GM23338 (cell line): Measurements from ENCODE around the gene HTT. TPM values are rescaled to one million over a fixed set of nuclear protein-coding genes. Genes with fewer than 3 reads are reported as not detected.

Source experiments
- ATAC-seq: fragments of 200-7000 bp; cut with Tn5 transposase; 3 replicates; pipeline ENCODE4 v1.9.1; 2020
- DNase-seq: peaks from one replicate; pipeline ENCODE4 v3.0.0-alpha.2; 2015; ENCODE audit warnings: low spot score
- H2AFZ ChIP-seq: fragments of 200-600 bp; sonication (generic); 2 replicates; pipeline ENCODE4 v1.8.0; 2016; ENCODE audit warnings: antibody characterized with exemption, mild to moderate bottlenecking, moderate library complexity
- H3F3A ChIP-seq: fragments of 200-600 bp; sonication (generic); replicated peaks from 2 replicates; pipeline ENCODE4 v1.8.0; 2017; ENCODE audit warnings: antibody characterized with exemption, mixed run types, low read depth
- H3K27ac ChIP-seq: fragments of 200-600 bp; sonication (generic); 2 replicates; pipeline ENCODE4 v1.6.1; 2016; ENCODE audit warnings: low read depth
- H3K27me3 ChIP-seq: fragments of 200-600 bp; sonication (generic); 2 replicates; pipeline ENCODE4 v1.8.0; 2016; ENCODE audit warnings: mild to moderate bottlenecking, mixed run types, moderate library complexity; ENCODE audit not compliant: insufficient read depth
- H3K36me3 ChIP-seq: fragments of 200-600 bp; sonication (generic); 2 replicates; pipeline ENCODE4 v1.8.0; 2016; ENCODE audit warnings: mild to moderate bottlenecking; ENCODE audit not compliant: insufficient read depth
- H3K4me1 ChIP-seq: fragments of 200-600 bp; sonication (generic); 2 replicates; pipeline ENCODE4 v1.8.0; 2016; ENCODE audit warnings: mild to moderate bottlenecking, moderate library complexity; ENCODE audit not compliant: insufficient read depth
- H3K4me2 ChIP-seq: fragments of 200-600 bp; sonication (generic); 2 replicates; pipeline ENCODE4 v1.7.1; 2017; ENCODE audit warnings: mixed run types
- H3K4me3 ChIP-seq: fragments of 200-600 bp; sonication (generic); 2 replicates; pipeline ENCODE4 v1.6.1; 2016; ENCODE audit warnings: mixed run types
- H3K79me2 ChIP-seq: fragments of 200-600 bp; sonication (generic); replicated peaks from 2 replicates; pipeline ENCODE4 v1.8.0; 2017; ENCODE audit warnings: mild to moderate bottlenecking; ENCODE audit not compliant: insufficient read depth
- H3K9me2 ChIP-seq: fragments of 200-600 bp; sonication (generic); 2 replicates; pipeline ENCODE4 v1.8.0; 2017; ENCODE audit not compliant: insufficient read depth
- H4K20me1 ChIP-seq: fragments of 200-600 bp; sonication (generic); replicated peaks from 2 replicates; pipeline ENCODE4 v1.8.0; 2017; ENCODE audit warnings: mild to moderate bottlenecking; ENCODE audit not compliant: insufficient read depth
- H3K27ac Mint-ChIP-seq: 2 replicates; pipeline ENCODE4 v1.8.0; 2020; ENCODE audit warnings: inconsistent platforms, mild to moderate bottlenecking, moderate library complexity, mixed read lengths
- H3K27me3 Mint-ChIP-seq: 3 replicates; pipeline ENCODE4 v1.8.0; 2022; ENCODE audit warnings: low read depth, mild to moderate bottlenecking, moderate library complexity, mixed read lengths, inconsistent platforms; ENCODE audit not compliant: insufficient read depth, poor library complexity
- H3K36me3 Mint-ChIP-seq: 3 replicates; pipeline ENCODE4 v1.8.0; 2021; ENCODE audit warnings: low read depth, mild to moderate bottlenecking, inconsistent platforms, moderate library complexity, mixed read lengths
- H3K4me1 Mint-ChIP-seq: 3 replicates; pipeline ENCODE4 v1.8.0; 2020; ENCODE audit warnings: mild to moderate bottlenecking, inconsistent platforms, mixed read lengths
- H3K4me3 Mint-ChIP-seq: 3 replicates; pipeline ENCODE4 v1.8.0; 2021; ENCODE audit warnings: moderate library complexity, mild to moderate bottlenecking, inconsistent platforms, mixed read lengths
- H3K9me3 Mint-ChIP-seq: 3 replicates; pipeline ENCODE4 v1.8.0; 2020; ENCODE audit warnings: moderate library complexity, mild to moderate bottlenecking, inconsistent platforms, mixed read lengths
- CTCF ChIP-seq, 2 experiments: fragments of 200-600 bp in 1 of 2; sonication (generic) in 1 of 2; conservative IDR thresholded peaks; 2 replicates each; pipeline versions ENCODE4 v1.5.1 to v1.6.1; 2016 to 2017; ENCODE audit warnings: antibody characterized with exemption in 2 of 2, low read depth in 2 of 2, mild to moderate bottlenecking in 2 of 2, moderate library complexity in 1 of 2
- EZH2 ChIP-seq: fragments of 200-600 bp; sonication (generic); IDR thresholded peaks from one replicate; pipeline ENCODE4 v1.8.0; 2017; ENCODE audit warnings: antibody characterized with exemption, mild to moderate bottlenecking, low read depth; ENCODE audit not compliant: unreplicated experiment
- EZH2phosphoT487 ChIP-seq: fragments of 200-600 bp; sonication (generic); IDR thresholded peaks from one replicate; pipeline ENCODE4 v1.8.1; 2018; ENCODE audit warnings: antibody characterized with exemption; ENCODE audit not compliant: unreplicated experiment
- NANOG ChIP-seq: IDR thresholded peaks from 2 replicates; pipeline ENCODE4 v1.6.1; 2016; ENCODE audit warnings: antibody characterized with exemption, borderline replicate concordance
- REST ChIP-seq: IDR thresholded peaks from one replicate; pipeline ENCODE4 v1.6.1; 2018; ENCODE audit warnings: antibody characterized with exemption; ENCODE audit not compliant: unreplicated experiment
- ZNF114 ChIP-seq: fragments of 250-450 bp; sonication (Bioruptor Pico); IDR thresholded peaks from 2 replicates; pipeline ENCODE4 v1.5.0; 2020; ENCODE audit warnings: mild to moderate bottlenecking, moderate library complexity
- polyA plus RNA-seq: library from polyadenylated mRNA; unstranded; fragments of >200 nt; fragmentation: Nextera tagmentation; extraction: Ambion mirVana; gene quantifications from 2 replicates; pipeline ENCODE4 v1.2.1, GENCODE V29; 2016
- total RNA-seq: library from RNA; depleted of rRNA; stranded (reverse); fragments of >200 nt; shearing (Covaris generic); gene quantifications from 2 replicates; pipeline ENCODE4 v1.2.3, GENCODE V29; 2014
- TF ChIP-seq, protein P1 (sequence below): IDR thresholded peaks from 2 replicates; pipeline ENCODE4 v1.6.1; 2016; ENCODE audit warnings: antibody characterized with exemption

Gene HTT
- total and polyA plus RNA-seq, 2 experiments from 2014 or later: 26.6 to 67.7 TPM

GRCh38 chr4:3268395-3269104 lies 194.1 kb downstream of the HTT start (continued):
- TF ChIP-seq CTCF (conservative IDR thresholded peaks at IDR 0.05; ENCODE audit: low read depth in 2 of 2): no peak
- no peak for TF ChIP-seq NANOG
- no peak for TF ChIP-seq ZNF114 (CRISPR knock-in tag)
- TF ChIP-seq EZH2phosphoT487: no peak
- TF ChIP-seq, protein P1, sequence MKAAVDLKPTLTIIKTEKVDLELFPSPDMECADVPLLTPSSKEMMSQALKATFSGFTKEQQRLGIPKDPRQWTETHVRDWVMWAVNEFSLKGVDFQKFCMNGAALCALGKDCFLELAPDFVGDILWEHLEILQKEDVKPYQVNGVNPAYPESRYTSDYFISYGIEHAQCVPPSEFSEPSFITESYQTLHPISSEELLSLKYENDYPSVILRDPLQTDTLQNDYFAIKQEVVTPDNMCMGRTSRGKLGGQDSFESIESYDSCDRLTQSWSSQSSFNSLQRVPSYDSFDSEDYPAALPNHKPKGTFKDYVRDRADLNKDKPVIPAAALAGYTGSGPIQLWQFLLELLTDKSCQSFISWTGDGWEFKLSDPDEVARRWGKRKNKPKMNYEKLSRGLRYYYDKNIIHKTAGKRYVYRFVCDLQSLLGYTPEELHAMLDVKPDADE: no peak

DNA sequence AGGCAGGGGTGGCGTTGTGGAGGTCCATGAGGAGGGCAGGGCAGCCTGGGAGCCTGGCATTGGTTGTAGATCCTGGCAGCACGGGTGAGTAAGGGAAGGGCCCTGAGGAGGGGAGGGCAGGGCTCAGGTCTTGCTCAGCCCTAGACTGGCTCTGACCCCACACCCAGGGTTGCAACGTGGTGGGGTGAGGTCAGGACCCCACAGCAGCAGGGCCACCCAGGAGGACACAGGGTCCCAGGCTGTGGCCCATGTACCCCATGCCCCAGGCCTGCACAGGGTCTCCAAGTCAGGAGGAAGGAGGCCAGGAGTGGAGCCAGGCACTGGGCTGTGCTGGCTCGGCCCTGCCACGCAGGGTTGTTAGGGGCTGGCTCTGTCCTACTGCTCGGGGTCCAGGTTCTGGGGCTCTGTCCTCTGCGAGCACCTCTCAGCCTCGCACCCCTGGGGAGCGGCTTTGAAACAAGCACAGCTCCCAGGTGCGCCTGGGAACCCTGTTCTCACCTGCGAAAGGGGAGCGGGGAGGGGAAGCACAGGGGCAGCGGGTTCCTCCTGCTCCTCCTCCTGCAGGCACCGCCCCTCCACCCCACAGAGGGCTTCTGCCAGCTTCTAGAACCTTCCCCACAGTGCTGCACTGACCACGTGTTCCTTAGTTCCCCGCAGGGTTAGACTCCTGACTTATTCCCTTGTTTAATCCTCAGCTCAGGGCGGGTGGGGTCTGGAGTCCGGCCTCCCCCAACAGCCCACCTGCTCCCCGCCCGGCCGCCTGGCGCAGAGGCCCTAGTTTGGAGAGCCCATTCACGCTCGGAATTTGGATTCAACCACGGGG lies 194.8 kb downstream of the HTT start:
- H3F3A ChIP-seq: no peaks in the 10 kb centered on the region
- H3K4me3 ChIP-seq: no peak overlapping the region
- Mint-ChIP-seq H3K4me1 (peaks cover 12% of the 10 kb centered on the region), H3K36me3 (no peaks in the 10 kb centered on the region), H3K27ac (no peak overlapping the region), H3K9me3 (no peaks in the 10 kb centered on the region), H3K4me3 (no peak overlapping the region), H3K27me3 (peaks cover 4% of the 10 kb centered on the region)
- no peak for DNase-seq
- H3K4me1 ChIP-seq: no peaks in the 10 kb centered on the region
- no peaks in the 10 kb centered on the region for H3K36me3 ChIP-seq
- H3K27ac ChIP-seq: no peak overlapping the region
- H3K27me3 ChIP-seq: no peaks in the 10 kb centered on the region
- no peaks in the 10 kb centered on the region for H3K9me2 ChIP-seq
- H3K4me2 ChIP-seq: no peak overlapping the region
- H2AFZ ChIP-seq: 0 out of 2 replicates have a peak overlapping the region, but pooled peaks have one; percentile 14
- peak; percentile 36 for ATAC-seq
- no peaks in the 10 kb centered on the region for H4K20me1 ChIP-seq
- no peaks in the 10 kb centered on the region for H3K79me2 ChIP-seq
- TF ChIP-seq REST (no peak), ZNF114 (CRISPR knock-in tag) (no peak), CTCF (conservative IDR thresholded peaks at IDR 0.05; ENCODE audit: low read depth in 2 of 2) (no peak), EZH2 (no peak)
